Panc1 (cell line): ENCODE data around the gene CHURC1. TPM values are rescaled to one million over a fixed set of nuclear protein-coding genes. Genes with fewer than 3 reads are reported as not detected.

Experiments
- ATAC-seq: fragments of 200-7000 bp; cut with Tn5 transposase; 2 replicates; pipeline ENCODE4 v1.9.1; 2020; ENCODE audit warnings: mild to moderate bottlenecking, moderate library complexity
- BruUV-seq: library from RNA; stranded (reverse); fragments of 400-500 nt; replicated peaks from 2 replicates; lab custom pipeline; 2021; lab: Mats Ljungman, UMichigan
- CTCF ChIA-PET: fragments of 300-600 bp; sonication (Branson Sonifier 250); formaldehyde crosslinking; loops from one replicate; lab custom pipeline; 2022; ENCODE audit warnings: antibody characterized with exemption; lab: Charles Lee
- POLR2A ChIA-PET: fragments of 300-600 bp; sonication (Branson Sonifier 250); formaldehyde crosslinking; loops from one replicate; lab custom pipeline; 2022; ENCODE audit warnings: antibody characterized with exemption; lab: Charles Lee
- DNase-seq: peaks from one replicate; pipeline ENCODE4 v3.0.0-alpha.2; 2010; ENCODE audit warnings: low read depth, low spot score
- H3K27ac ChIP-seq: 2 replicates; pipeline ENCODE4 v1.5.1; 2011; ENCODE audit warnings: mild to moderate bottlenecking, low read length, inconsistent platforms
- H3K27me3 ChIP-seq: fragments of 200-500 bp; sonication (Bioruptor generic); 2 replicates; pipeline ENCODE4 v1.6.0; 2014; ENCODE audit warnings: low read length, inconsistent platforms; ENCODE audit not compliant: control insufficient read depth, insufficient read depth
- H3K36me3 ChIP-seq: fragments of 200-500 bp; sonication (Bioruptor generic); 2 replicates; pipeline ENCODE4 v1.5.1; 2014; ENCODE audit warnings: inconsistent platforms, mild to moderate bottlenecking, low read length, moderate library complexity; ENCODE audit not compliant: control insufficient read depth, insufficient read depth
- H3K4me1 ChIP-seq: 2 replicates; pipeline ENCODE4 v1.5.1; 2011; ENCODE audit warnings: inconsistent platforms, mild to moderate bottlenecking, low read length, moderate library complexity; ENCODE audit not compliant: control insufficient read depth, insufficient read depth
- H3K4me3 ChIP-seq, 2 experiments: 2 replicates each; pipeline ENCODE4 v1.5.1; 2011 to 2012; ENCODE audit warnings: low read depth in 2 of 2, low read length in 2 of 2, mild to moderate bottlenecking in 2 of 2, inconsistent platforms in 1 of 2, moderate library complexity in 1 of 2
- H3K9me3 ChIP-seq: fragments of 200-500 bp; sonication (Bioruptor generic); 2 replicates; pipeline ENCODE4 v1.5.1; 2014; ENCODE audit warnings: low read depth, mild to moderate bottlenecking, inconsistent platforms, low read length, moderate library complexity; ENCODE audit not compliant: control insufficient read depth, insufficient read depth
- POLR2AphosphoS5 ChIP-seq: IDR thresholded peaks from 2 replicates; pipeline ENCODE4 v1.6.1; 2012; ENCODE audit warnings: mild to moderate bottlenecking, low read depth, low read length, moderate library complexity
- REST ChIP-seq, 2 experiments: IDR thresholded peaks; 2 replicates each; pipeline ENCODE4 v1.6.1; 2011 to 2012; ENCODE audit warnings: low read depth in 2 of 2, control low read depth in 1 of 2, low read length in 1 of 2, mild to moderate bottlenecking in 1 of 2, moderate library complexity in 1 of 2; ENCODE audit not compliant: insufficient read depth in 1 of 2
- SIN3A ChIP-seq: IDR thresholded peaks from 2 replicates; pipeline ENCODE4 v1.6.1; 2012; ENCODE audit warnings: low read depth, mild to moderate bottlenecking, low read length, moderate library complexity, borderline replicate concordance; ENCODE audit not compliant: insufficient read depth
- TCF7L2 ChIP-seq: IDR thresholded peaks from 2 replicates; pipeline ENCODE4 v1.6.1; 2011; ENCODE audit warnings: mild to moderate bottlenecking, low read depth, low read length, inconsistent platforms
- in situ Hi-C: cut with HindIII; loops from 2 replicates; pipeline ENCODE4 v1.10.0; 2016; ENCODE audit warnings: low sequenced_read_pairs, low pct_unique_long_range_greater_than_20kb
- intact Hi-C: fragments of 100-400 bp; cut with micrococcal nuclease; formaldehyde crosslinking; loops from one replicate; pipeline ENCODE4 v1.10.0; 2022; ENCODE audit not compliant: unreplicated experiment
- total RNA-seq: library from RNA; stranded (reverse); gene quantifications from one replicate; pipeline ENCODE4 v1.2.1, GENCODE V29; 2021; ENCODE audit not compliant: unreplicated experiment
- TF ChIP-seq, protein P1 (sequence below): fragments of 450-650 bp; IDR thresholded peaks from 2 replicates; pipeline ENCODE4 v1.5.1; 2017; ENCODE audit warnings: mild to moderate bottlenecking

The CHURC1 gene
- total RNA-seq, 1 experiment from 2014 or later: 55.6 TPM

DNA sequence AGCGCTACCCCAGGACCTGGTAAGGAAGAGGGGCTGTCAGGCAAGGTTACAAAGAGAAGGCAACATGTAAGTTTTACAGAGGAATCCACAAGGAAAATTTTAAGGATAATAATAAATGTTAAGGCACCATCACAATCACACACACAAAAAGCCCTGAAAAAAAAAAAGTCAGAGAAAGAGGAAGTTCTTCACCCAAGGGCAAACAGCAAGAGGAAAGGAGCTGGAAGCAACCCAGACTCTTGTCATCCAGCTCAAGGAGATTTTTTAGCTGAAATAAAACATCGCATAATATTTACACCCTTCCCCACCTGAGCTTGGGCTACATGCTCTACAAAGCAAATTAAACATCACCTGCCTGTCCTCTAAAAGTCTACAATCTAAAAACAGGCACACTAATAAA, 44.1 kb upstream of the CHURC1 start:
- Histone ChIP-seq H3K9me3 (no peaks in the 10 kb centered on the region), H3K4me1 (no peaks in the 10 kb centered on the region), H3K36me3 (no peaks in the 10 kb centered on the region), H3K27me3 (peaks cover 16% of the 10 kb centered on the region), H3K27ac (no peak overlapping the region), H3K4me3 (no peak overlapping the region)
- no TSS peak for BruUV-seq
- CTCF ChIA-PET: no interaction called here
- ATAC-seq: no peak
- DNase-seq: no peak
- POLR2A ChIA-PET: no interaction called here
- TF ChIP-seq SIN3A (no peak), POLR2AphosphoS5 (no peak), TCF7L2 (no peak), REST (IDR thresholded peaks at IDR 0.05; ENCODE audit: insufficient read depth in 1 of 2, low read depth in 2 of 2, low read length in 1 of 2) (no peak)
- TF ChIP-seq, protein P1, sequence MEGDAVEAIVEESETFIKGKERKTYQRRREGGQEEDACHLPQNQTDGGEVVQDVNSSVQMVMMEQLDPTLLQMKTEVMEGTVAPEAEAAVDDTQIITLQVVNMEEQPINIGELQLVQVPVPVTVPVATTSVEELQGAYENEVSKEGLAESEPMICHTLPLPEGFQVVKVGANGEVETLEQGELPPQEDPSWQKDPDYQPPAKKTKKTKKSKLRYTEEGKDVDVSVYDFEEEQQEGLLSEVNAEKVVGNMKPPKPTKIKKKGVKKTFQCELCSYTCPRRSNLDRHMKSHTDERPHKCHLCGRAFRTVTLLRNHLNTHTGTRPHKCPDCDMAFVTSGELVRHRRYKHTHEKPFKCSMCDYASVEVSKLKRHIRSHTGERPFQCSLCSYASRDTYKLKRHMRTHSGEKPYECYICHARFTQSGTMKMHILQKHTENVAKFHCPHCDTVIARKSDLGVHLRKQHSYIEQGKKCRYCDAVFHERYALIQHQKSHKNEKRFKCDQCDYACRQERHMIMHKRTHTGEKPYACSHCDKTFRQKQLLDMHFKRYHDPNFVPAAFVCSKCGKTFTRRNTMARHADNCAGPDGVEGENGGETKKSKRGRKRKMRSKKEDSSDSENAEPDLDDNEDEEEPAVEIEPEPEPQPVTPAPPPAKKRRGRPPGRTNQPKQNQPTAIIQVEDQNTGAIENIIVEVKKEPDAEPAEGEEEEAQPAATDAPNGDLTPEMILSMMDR: no peak
- intact Hi-C loops (no loop called here), in situ Hi-C loops (no loop called here)

DNA sequence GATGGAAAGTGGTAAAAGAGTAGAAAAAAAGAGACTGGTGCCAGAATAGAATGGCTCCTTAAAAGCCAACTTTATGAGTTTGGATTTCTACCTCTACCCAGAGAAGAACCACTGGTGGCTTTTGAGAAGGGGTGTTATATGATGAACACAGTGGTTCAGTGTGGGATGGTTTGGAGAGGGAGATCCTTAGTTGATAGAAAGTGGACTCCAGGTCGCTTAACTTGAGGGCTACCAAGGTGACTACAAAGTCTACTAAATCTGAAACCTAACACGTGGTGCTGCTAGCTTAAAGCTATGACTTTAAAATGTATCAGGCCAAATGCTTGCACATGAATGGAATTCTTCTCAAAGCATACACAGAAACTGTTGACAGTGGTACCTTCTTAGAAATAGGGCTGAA, 42.9 kb upstream of the CHURC1 start:
- intact Hi-C loops (no loop called here), in situ Hi-C loops (no loop called here)
- no peak for TF ChIP-seq TCF7L2
- TF ChIP-seq, protein P1: no peak
- TF ChIP-seq POLR2AphosphoS5: no peak
- no peak for TF ChIP-seq REST (IDR thresholded peaks at IDR 0.05; ENCODE audit: insufficient read depth in 1 of 2, low read depth in 2 of 2, low read length in 1 of 2)
- no peak for TF ChIP-seq SIN3A
- no peaks in the 10 kb centered on the region for H3K4me1 ChIP-seq
- H3K36me3 ChIP-seq: no peaks in the 10 kb centered on the region
- no peak overlapping the region for H3K4me3 ChIP-seq
- H3K27ac ChIP-seq: no peak overlapping the region
- H3K9me3 ChIP-seq: no peaks in the 10 kb centered on the region
- DNase-seq (no peak), ATAC-seq (no peak)
- peaks cover 19% of the 10 kb centered on the region for H3K27me3 ChIP-seq
- POLR2A ChIA-PET: no interaction called here
- CTCF ChIA-PET: no interaction called here
- BruUV-seq: no TSS peak
